Pancreas (tissue), 10 donors: Measurements from ENCODE around the gene CDH20. TPM values are rescaled to one million over a fixed set of nuclear protein-coding genes. Genes with fewer than 3 reads are reported as not detected.

Source experiments
- ATAC-seq, 4 donors: fragments of 200-7000 bp; cut with Tn5 transposase; one replicate each; pipeline versions ENCODE4 v1.8.0 to v1.9.1; 2020; ENCODE audit warnings: mild to moderate bottlenecking in 4 of 4, moderate library complexity in 4 of 4
- DNase-seq, 6 donors: peaks; one replicate each; pipeline ENCODE4 v3.0.0-alpha.2; 2020
- FAIRE-seq: peaks from 2 replicates; lab custom pipeline; 2012; peaks lifted over from hg19 to GRCh38; lab: Jason Lieb, UNC
- H3K27ac ChIP-seq, 4 donors: fragments of 200-600 bp; sonication (generic); 1 replicate in 3 of 4; 2 replicates in 1 of 4; pipeline versions ENCODE4 v1.5.0 to v1.8.0; 2020
- H3K27me3 ChIP-seq, 4 donors: fragments of 200-600 bp; one replicate each; pipeline ENCODE4 v1.8.0; 2021
- H3K36me3 ChIP-seq, 3 donors: fragments of 200-600 bp; sonication (generic) in 1 of 3; one replicate each; pipeline versions ENCODE4 v1.5.0 to v1.8.0; 2020 to 2021
- H3K4me1 ChIP-seq, 3 donors: fragments of 200-600 bp; one replicate each; pipeline ENCODE4 v1.8.0; 2021
- H3K4me3 ChIP-seq, 4 donors: fragments of 200-600 bp; sonication (generic) in 2 of 4; one replicate each; pipeline versions ENCODE4 v1.5.0 to v1.8.0; 2020 to 2021
- H3K9me3 ChIP-seq, 4 donors: fragments of 200-600 bp; one replicate each; pipeline ENCODE4 v1.8.0; 2021
- WGBS, 2 donors: extraction: QIAGEN DNeasy Blood & Tissue Kit; methylation state at CpG; one replicate each; pipeline ENCODE4 v1.1.7; 2013; 5-methylcytosine and 5-hydroxymethylcytosine counted together
- intact Hi-C, 3 donors: fragments of 100-400 bp; cut with DNase I; formaldehyde crosslinking; loops; one replicate each; pipeline versions ENCODE4 v1.11.1 to v1.14.2; 2022
- polyA plus RNA-seq, 2 donors: library from polyadenylated mRNA; stranded (reverse); fragments of 200-250 nt; gene quantifications; one replicate each; pipeline ENCODE4 v1.2.3, GENCODE V29; 2013
- total RNA-seq, 6 donors: library from RNA; stranded (reverse); fragmentation: NEBNext Ultra II Directional in 4 of 6; extraction: Animal tissue kit (Norgen Biotek cat#: 25700) in 4 of 6; gene quantifications; one replicate each; pipeline versions ENCODE4 v1.2.1 to v1.2.4, GENCODE V29; 2021 to 2023
- TF ChIP-seq, protein P1 (sequence below), 4 donors: fragments of 200-600 bp; sonication (generic) in 3 of 4; IDR thresholded peaks; one replicate each; pipeline versions ENCODE4 v1.5.0 to v1.8.0; 2021; ENCODE audit warnings: antibody characterized with exemption in 4 of 4
- donor health status: healthy with polysubstance abuse.
- donor health status: DM: no; HTN: no; CAD: no; lungs with moderate emphysema.
- donor health status: DM: no; HTN: no; CAD: no.
- donor health status: control.
- donor health status: control.
- donor health status: Bipolar disorder and iron deficiency.
- donor health status: DM: yes; HTN: yes; CAD: no.
- donor health status: DM: no; HTN: no; CAD: no.
- donor health status: DM: no; HTN: no; CAD: no.
- donor health status: DM: yes; HTN: yes; CAD: no.

Gene CDH20
- total and polyA plus RNA-seq, 8 donors = 0.02 to 0.17 TPM; not detected in 6

- no peaks in the 10 kb centered on the region for H3K9me3 ChIP-seq
- H3K27me3 ChIP-seq = no peaks in the 10 kb centered on the region
- DNase-seq (no peak), ATAC-seq (no peak), FAIRE-seq (no peak)
- WGBS, 2 donors = 32 to 39% methylated on average over 3 of the region's 3 CpGs
- H3K36me3 ChIP-seq = no peaks in the 10 kb centered on the region
- no peak overlapping the region for H3K27ac ChIP-seq
- TF ChIP-seq, protein P1, sequence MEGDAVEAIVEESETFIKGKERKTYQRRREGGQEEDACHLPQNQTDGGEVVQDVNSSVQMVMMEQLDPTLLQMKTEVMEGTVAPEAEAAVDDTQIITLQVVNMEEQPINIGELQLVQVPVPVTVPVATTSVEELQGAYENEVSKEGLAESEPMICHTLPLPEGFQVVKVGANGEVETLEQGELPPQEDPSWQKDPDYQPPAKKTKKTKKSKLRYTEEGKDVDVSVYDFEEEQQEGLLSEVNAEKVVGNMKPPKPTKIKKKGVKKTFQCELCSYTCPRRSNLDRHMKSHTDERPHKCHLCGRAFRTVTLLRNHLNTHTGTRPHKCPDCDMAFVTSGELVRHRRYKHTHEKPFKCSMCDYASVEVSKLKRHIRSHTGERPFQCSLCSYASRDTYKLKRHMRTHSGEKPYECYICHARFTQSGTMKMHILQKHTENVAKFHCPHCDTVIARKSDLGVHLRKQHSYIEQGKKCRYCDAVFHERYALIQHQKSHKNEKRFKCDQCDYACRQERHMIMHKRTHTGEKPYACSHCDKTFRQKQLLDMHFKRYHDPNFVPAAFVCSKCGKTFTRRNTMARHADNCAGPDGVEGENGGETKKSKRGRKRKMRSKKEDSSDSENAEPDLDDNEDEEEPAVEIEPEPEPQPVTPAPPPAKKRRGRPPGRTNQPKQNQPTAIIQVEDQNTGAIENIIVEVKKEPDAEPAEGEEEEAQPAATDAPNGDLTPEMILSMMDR (IDR thresholded peaks at IDR 0.05) = no peak
- no peaks in the 10 kb centered on the region for H3K4me1 ChIP-seq
- intact Hi-C loops = loop anchor here in 2 of 3 donors (10.0 kb wide), 1 partner anchor 819 kb away; no protein-coding TSS in a partner anchor
- H3K4me3 ChIP-seq = no peak overlapping the region
Observed at GRCh38 chr18:61503688-61504087, 170.5 kb downstream of the CDH20 start.

DNA sequence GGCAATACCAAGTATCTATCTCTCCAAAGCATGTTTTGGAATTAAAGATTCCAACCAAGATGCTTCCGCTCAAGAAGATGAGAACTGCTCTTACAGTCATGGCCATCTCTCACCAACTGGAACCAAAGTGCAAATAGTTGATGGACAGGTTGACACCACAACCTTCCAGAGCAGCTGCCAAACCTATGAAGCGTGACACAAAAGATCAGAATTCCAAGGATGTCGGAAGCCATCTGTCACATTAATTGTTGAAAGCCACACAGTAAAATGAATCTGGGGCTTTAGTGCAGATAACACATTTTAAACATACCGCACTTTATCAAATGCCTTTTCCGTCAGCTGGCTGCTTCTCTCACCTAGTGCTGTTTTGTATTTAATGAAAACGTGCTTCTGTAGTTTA is 195.7 kb downstream of the CDH20 start:
- intact Hi-C loops = no loop called here
- DNase-seq (no peak), ATAC-seq (no peak), FAIRE-seq (no peak)
- H3K9me3 ChIP-seq = no peaks in the 10 kb centered on the region
- no peak overlapping the region for H3K4me3 ChIP-seq
- no peaks in the 10 kb centered on the region for H3K4me1 ChIP-seq
- TF ChIP-seq, protein P1 (IDR thresholded peaks at IDR 0.05) = no peak
- H3K27me3 ChIP-seq = no peaks in the 10 kb centered on the region
- H3K36me3 ChIP-seq = no peaks in the 10 kb centered on the region
- WGBS, 2 donors = 22 to 30% methylated on average over 6 of the region's 6 CpGs
- no peak overlapping the region for H3K27ac ChIP-seq

DNA sequence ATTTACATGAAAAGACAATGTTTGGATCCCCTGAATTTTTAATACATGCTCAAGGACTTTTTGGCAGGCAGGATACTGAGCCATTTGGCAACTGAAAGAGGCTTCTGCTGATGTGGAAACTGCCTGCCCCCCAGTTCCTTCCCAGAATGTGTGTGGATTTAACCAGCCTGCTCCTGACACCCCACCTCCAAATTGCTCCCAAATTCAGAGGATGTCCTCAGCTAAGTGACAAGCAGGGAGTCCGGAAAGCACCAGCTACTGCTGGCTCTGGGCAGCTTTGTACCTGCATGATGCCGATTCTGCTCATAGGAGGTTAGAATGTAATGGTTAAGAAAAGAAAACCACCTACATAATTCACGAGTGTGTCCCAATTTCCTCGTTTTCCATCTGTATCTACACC is 197.5 kb downstream of the CDH20 start:
- intact Hi-C loops = no loop called here
- ATAC-seq = no peak
- Histone ChIP-seq H3K9me3 (no peaks in the 10 kb centered on the region), H3K4me3 (no peak overlapping the region), H3K4me1 (no peaks in the 10 kb centered on the region), H3K27ac (no peak overlapping the region), H3K36me3 (no peaks in the 10 kb centered on the region), H3K27me3 (no peaks in the 10 kb centered on the region)
- TF ChIP-seq, protein P1 (IDR thresholded peaks at IDR 0.05) = no peak
- DNase-seq = no peak
- FAIRE-seq = no peak
- WGBS, 2 donors = 70 to 79% methylated on average over 4 of the region's 4 CpGs

GRCh38 chr18:61531182-61531581 is 198.0 kb downstream of the CDH20 start:
- 72 to 81% methylated on average over 6 of the region's 6 CpGs for WGBS, 2 donors
- no peaks in the 10 kb centered on the region for H3K9me3 ChIP-seq
- DNase-seq = no peak
- ATAC-seq = no peak
- H3K4me1 ChIP-seq = no peaks in the 10 kb centered on the region
- FAIRE-seq = no peak
- intact Hi-C loops = no loop called here
- no peaks in the 10 kb centered on the region for H3K27me3 ChIP-seq
- no peak overlapping the region for H3K27ac ChIP-seq
- H3K36me3 ChIP-seq = no peaks in the 10 kb centered on the region
- H3K4me3 ChIP-seq = no peak overlapping the region
- TF ChIP-seq, protein P1 (IDR thresholded peaks at IDR 0.05) = no peak

- Histone ChIP-seq H3K36me3 (no peaks in the 10 kb centered on the region), H3K9me3 (no peaks in the 10 kb centered on the region), H3K27ac (no peak overlapping the region), H3K4me1 (no peaks in the 10 kb centered on the region), H3K27me3 (no peaks in the 10 kb centered on the region), H3K4me3 (no peak overlapping the region)
- TF ChIP-seq, protein P1 (IDR thresholded peaks at IDR 0.05) = peak in 1 of 4 donors; percentile 15
- intact Hi-C loops = no loop called here
- DNase-seq (peak in 4 of 6 donors; percentile 42 to 70 (median 60)), ATAC-seq (peak; percentile 88 to 99 (median 98)), FAIRE-seq (no peak)
- WGBS, 2 donors = 9 to 31% methylated on average over 2 of the region's 2 CpGs
Observed at GRCh38 chr18:61531891-61532290, 198.7 kb downstream of the CDH20 start.
